H1 (cell line): ENCODE results near the gene ADGRG1.

Experiments
- BCL11A ChIP-seq, 2 experiments: IDR thresholded peaks; one replicate each; pipeline ENCODE4 v1.6.1; 2011; ENCODE audit warnings: low read depth in 2 of 2, low read length in 2 of 2, mild to moderate bottlenecking in 2 of 2
- CHD1 ChIP-seq: IDR thresholded peaks from 2 replicates; pipeline ENCODE4 v1.6.1; 2012; ENCODE audit warnings: low read depth, low read length, improper control_type of control experiment
- CREB1 ChIP-seq: IDR thresholded peaks from 2 replicates; pipeline ENCODE4 v1.6.1; 2012; ENCODE audit warnings: inconsistent platforms
- EZH2 ChIP-seq: fragments of 200-600 bp; sonication (generic); IDR thresholded peaks from 2 replicates; pipeline ENCODE4 v1.7.1; 2012; ENCODE audit warnings: low read depth, mild to moderate bottlenecking, moderate library complexity, low read length, inconsistent platforms; ENCODE audit not compliant: severe bottlenecking
- GABPA ChIP-seq: IDR thresholded peaks from 2 replicates; pipeline ENCODE4 v1.6.1; 2011; ENCODE audit warnings: mild to moderate bottlenecking, low read length, moderate library complexity, borderline replicate concordance; ENCODE audit not compliant: insufficient read depth
- MAFK ChIP-seq: IDR thresholded peaks from 2 replicates; pipeline ENCODE4 v1.6.1; 2012; ENCODE audit warnings: low read depth, mild to moderate bottlenecking, improper control_type of control experiment, low read length
- POLR2A ChIP-seq, 2 experiments: IDR thresholded peaks; 1 replicate in 1 of 2; 2 replicates in 1 of 2; pipeline ENCODE4 v1.6.1; 2011; ENCODE audit warnings: low read depth in 2 of 2, low read length in 2 of 2, mild to moderate bottlenecking in 2 of 2; ENCODE audit errors: control extremely low read depth in 1 of 2
- TBP ChIP-seq: IDR thresholded peaks from 2 replicates; pipeline ENCODE4 v1.6.1; 2011; ENCODE audit warnings: low read depth, low read length, improper control_type of control experiment
- TEAD4 ChIP-seq: IDR thresholded peaks from 2 replicates; pipeline ENCODE4 v1.6.1; 2012; ENCODE audit warnings: low read depth, low read length, inconsistent platforms, mixed read lengths
- YY1 ChIP-seq: IDR thresholded peaks from 2 replicates; pipeline ENCODE4 v1.6.1; 2011; ENCODE audit warnings: low read depth, mild to moderate bottlenecking, low read length
- TF ChIP-seq, protein P1 (sequence below), 3 experiments: IDR thresholded peaks; 1 replicate in 2 of 3; 2 replicates in 1 of 3; pipeline versions ENCODE4 v1.5.1 to v1.6.1; 2011; ENCODE audit warnings: low read length in 3 of 3, mild to moderate bottlenecking in 3 of 3, inconsistent platforms in 2 of 3, low read depth in 1 of 3, moderate library complexity in 1 of 3; ENCODE audit not compliant: insufficient read depth in 1 of 3; ENCODE audit errors: control extremely low read depth in 1 of 3

DNA sequence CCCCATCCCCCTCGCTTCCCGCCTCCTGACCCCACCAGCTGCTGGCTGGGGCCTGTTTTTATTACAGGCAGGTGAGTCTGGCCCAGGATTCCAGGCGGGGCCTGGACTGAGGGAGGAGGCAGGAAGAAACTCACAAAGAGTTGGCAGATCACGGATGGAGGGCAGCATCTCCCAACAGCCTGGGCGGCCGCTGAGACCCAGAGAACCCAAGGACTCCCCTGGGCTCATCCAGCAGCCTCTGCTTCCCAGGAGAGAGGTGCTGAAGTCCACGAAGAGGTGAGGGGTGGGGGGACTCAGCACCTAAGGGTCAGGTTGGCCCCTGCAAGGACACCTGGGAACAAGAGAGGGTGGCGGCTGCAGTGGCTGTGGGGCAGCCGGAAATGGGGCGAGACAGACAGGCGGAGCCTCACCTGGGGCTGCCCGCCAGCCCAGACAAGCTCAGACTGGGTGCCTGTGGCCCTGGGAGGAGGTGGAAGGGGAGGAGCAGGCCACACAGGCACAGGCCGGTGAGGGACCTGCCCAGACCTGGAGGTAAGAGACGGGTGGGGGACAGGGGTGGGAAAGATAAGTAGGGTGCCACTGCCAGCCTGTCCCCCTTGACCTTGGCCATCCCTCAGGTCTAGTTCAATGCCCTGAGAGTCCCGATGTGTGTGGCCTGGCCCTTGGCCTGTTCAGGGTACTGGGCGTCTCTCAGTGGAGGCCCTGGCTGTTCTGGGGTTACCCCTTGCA, 8.7 kb upstream of the ADGRG1 start:
- TF ChIP-seq CHD1 (no peak), GABPA (no peak), TEAD4 (no peak), MAFK (no peak), POLR2A (IDR thresholded peaks at IDR 0.05; ENCODE audit: control extremely low read depth in 1 of 2, low read depth in 2 of 2, low read length in 2 of 2) (no peak), EZH2 (no peak), CREB1 (no peak), BCL11A (IDR thresholded peaks at IDR 0.05; ENCODE audit: low read depth in 2 of 2, low read length in 2 of 2) (no peak), TBP (no peak), YY1 (no peak)
- TF ChIP-seq, protein P1, sequence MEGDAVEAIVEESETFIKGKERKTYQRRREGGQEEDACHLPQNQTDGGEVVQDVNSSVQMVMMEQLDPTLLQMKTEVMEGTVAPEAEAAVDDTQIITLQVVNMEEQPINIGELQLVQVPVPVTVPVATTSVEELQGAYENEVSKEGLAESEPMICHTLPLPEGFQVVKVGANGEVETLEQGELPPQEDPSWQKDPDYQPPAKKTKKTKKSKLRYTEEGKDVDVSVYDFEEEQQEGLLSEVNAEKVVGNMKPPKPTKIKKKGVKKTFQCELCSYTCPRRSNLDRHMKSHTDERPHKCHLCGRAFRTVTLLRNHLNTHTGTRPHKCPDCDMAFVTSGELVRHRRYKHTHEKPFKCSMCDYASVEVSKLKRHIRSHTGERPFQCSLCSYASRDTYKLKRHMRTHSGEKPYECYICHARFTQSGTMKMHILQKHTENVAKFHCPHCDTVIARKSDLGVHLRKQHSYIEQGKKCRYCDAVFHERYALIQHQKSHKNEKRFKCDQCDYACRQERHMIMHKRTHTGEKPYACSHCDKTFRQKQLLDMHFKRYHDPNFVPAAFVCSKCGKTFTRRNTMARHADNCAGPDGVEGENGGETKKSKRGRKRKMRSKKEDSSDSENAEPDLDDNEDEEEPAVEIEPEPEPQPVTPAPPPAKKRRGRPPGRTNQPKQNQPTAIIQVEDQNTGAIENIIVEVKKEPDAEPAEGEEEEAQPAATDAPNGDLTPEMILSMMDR (IDR thresholded peaks at IDR 0.05; ENCODE audit: control extremely low read depth in 1 of 3, insufficient read depth in 1 of 3, low read depth in 1 of 3, low read length in 3 of 3), result no peak
